Measurements from ENCODE around the gene TBC1D8. TPM values are rescaled to one million over a fixed set of nuclear protein-coding genes. Genes with fewer than 3 reads are reported as not detected.

Gene TBC1D8
- total RNA-seq, 1 donor from 2014 or later, result 19.9 TPM

GRCh38 chr2:100969998-100970397 lies 181.2 kb downstream of the TBC1D8 start:
- Histone ChIP-seq H3K4me3 (no peak overlapping the region), H3K36me3 (no peaks in the 10 kb centered on the region), H3K4me1 (no peaks in the 10 kb centered on the region), H3K27ac (no peak overlapping the region), H3K9me3 (no peaks in the 10 kb centered on the region), H3K27me3 (no peaks in the 10 kb centered on the region)
- DNase-seq (peak; percentile 32), ATAC-seq (no peak)
- no peak for TF ChIP-seq CTCF (IDR thresholded peaks at IDR 0.05)
- intact Hi-C loops (cut with DNase I), result no loop called here

- no peak overlapping the region for H3K27ac ChIP-seq
- no peaks in the 10 kb centered on the region for H3K4me1 ChIP-seq
- TF ChIP-seq CTCF (IDR thresholded peaks at IDR 0.05), result no peak
- no peak for ATAC-seq
- no peak overlapping the region for H3K4me3 ChIP-seq
- H3K9me3 ChIP-seq, result no peaks in the 10 kb centered on the region
- H3K27me3 ChIP-seq, result no peaks in the 10 kb centered on the region
- intact Hi-C loops (cut with DNase I), result no loop called here
- DNase-seq, result peak; percentile 45
- no peaks in the 10 kb centered on the region for H3K36me3 ChIP-seq
Observed at GRCh38 chr2:100968146-100969145, 182.7 kb downstream of the TBC1D8 start.

- ATAC-seq (no peak), DNase-seq (peak; percentile 42)
- no peak overlapping the region for H3K27ac ChIP-seq
- H3K36me3 ChIP-seq, result no peaks in the 10 kb centered on the region
- H3K4me3 ChIP-seq, result no peak overlapping the region
- intact Hi-C loops (cut with DNase I), result no loop called here
- no peaks in the 10 kb centered on the region for H3K27me3 ChIP-seq
- H3K4me1 ChIP-seq, result no peaks in the 10 kb centered on the region
- H3K9me3 ChIP-seq, result no peaks in the 10 kb centered on the region
- no peak for TF ChIP-seq CTCF (IDR thresholded peaks at IDR 0.05)
Observed at GRCh38 chr2:100967716-100968115, 183.5 kb downstream of the TBC1D8 start.

- Histone ChIP-seq H3K9me3 (no peaks in the 10 kb centered on the region), H3K27ac (no peak overlapping the region), H3K27me3 (no peaks in the 10 kb centered on the region), H3K4me3 (no peak overlapping the region), H3K4me1 (no peaks in the 10 kb centered on the region), H3K36me3 (no peaks in the 10 kb centered on the region)
- intact Hi-C loops (cut with DNase I), result no loop called here
- DNase-seq (peak; percentile 11), ATAC-seq (no peak)
- no peak for TF ChIP-seq CTCF (IDR thresholded peaks at IDR 0.05)
Observed at GRCh38 chr2:100965596-100965995, 185.6 kb downstream of the TBC1D8 start.

GRCh38 chr2:100964681-100965169 lies 186.5 kb downstream of the TBC1D8 start:
- Histone ChIP-seq H3K36me3 (no peaks in the 10 kb centered on the region), H3K9me3 (no peaks in the 10 kb centered on the region), H3K4me3 (no peak overlapping the region), H3K27me3 (no peaks in the 10 kb centered on the region), H3K27ac (no peak overlapping the region), H3K4me1 (no peaks in the 10 kb centered on the region)
- intact Hi-C loops (cut with DNase I), result no loop called here
- TF ChIP-seq CTCF (IDR thresholded peaks at IDR 0.05), result no peak
- no peak for ATAC-seq
- DNase-seq, result peak; percentile 17
